Calu3 (cell line): Measurements from ENCODE around the gene TGFBR2. TPM values are rescaled to one million over a fixed set of nuclear protein-coding genes. Genes with fewer than 3 reads are reported as not detected.
A peak's percentile ranks its signal among the peaks of the same experiment; 100 is the strongest.

Source experiments
- Bru-seq: library from RNA; stranded (reverse); fragments of 400-500 nt; gene quantifications from one replicate; lab custom pipeline; 2021; lab: Mats Ljungman, UMichigan
- BruChase-seq, 2 experiments: library from RNA; stranded (reverse); fragments of 400-500 nt; gene quantifications; one replicate each; lab custom pipeline; 2021; lab: Mats Ljungman, UMichigan
- BruUV-seq: library from RNA; stranded (reverse); fragments of 400-500 nt; replicated peaks from 2 replicates; lab custom pipeline; 2021; lab: Mats Ljungman, UMichigan
- CTCF ChIA-PET: fragments of 300-600 bp; sonication (Branson Sonifier 250); formaldehyde crosslinking; loops from one replicate; lab custom pipeline; 2022; ENCODE audit warnings: antibody characterized with exemption; lab: Charles Lee
- DNase-seq: peaks from one replicate; pipeline ENCODE4 v3.0.0; 2022
- H3K27ac Mint-ChIP-seq: one replicate; pipeline ENCODE4 v1.8.0; 2022; ENCODE audit warnings: mixed read lengths; ENCODE audit not compliant: unreplicated experiment
- H3K27me3 Mint-ChIP-seq: one replicate; pipeline ENCODE4 v1.8.0; 2022; ENCODE audit warnings: mixed read lengths; ENCODE audit not compliant: unreplicated experiment
- H3K36me3 Mint-ChIP-seq: one replicate; pipeline ENCODE4 v1.8.0; 2022; ENCODE audit warnings: mild to moderate bottlenecking, moderate library complexity, mixed read lengths; ENCODE audit not compliant: insufficient read depth, unreplicated experiment
- H3K4me1 Mint-ChIP-seq: one replicate; pipeline ENCODE4 v1.8.0; 2022; ENCODE audit warnings: mild to moderate bottlenecking, low read depth, mixed read lengths; ENCODE audit not compliant: unreplicated experiment
- H3K4me3 Mint-ChIP-seq: one replicate; pipeline ENCODE4 v1.8.0; 2022; ENCODE audit warnings: mild to moderate bottlenecking, low read depth, moderate library complexity, mixed read lengths; ENCODE audit not compliant: unreplicated experiment
- H3K9me3 Mint-ChIP-seq: one replicate; pipeline ENCODE4 v1.8.0; 2022; ENCODE audit warnings: low read depth, mixed read lengths; ENCODE audit not compliant: unreplicated experiment
- intact Hi-C: fragments of 100-400 bp; cut with micrococcal nuclease; formaldehyde crosslinking; loops from one replicate; pipeline ENCODE4 v1.10.0; 2022; ENCODE audit not compliant: unreplicated experiment
- long read RNA-seq: library from polyadenylated mRNA; stranded (forward); transcript quantifications from one replicate; pipeline ENCODE4 v2.0.0, GENCODE V29; 2022
- total RNA-seq: library from RNA; stranded (reverse); gene quantifications from 2 replicates; pipeline ENCODE4 v1.2.3, GENCODE V29; 2022
- TF ChIP-seq, protein P1 (sequence below): fragments of 200-600 bp; IDR thresholded peaks from one replicate; pipeline ENCODE4 v1.8.0; 2022; ENCODE audit warnings: antibody characterized with exemption; ENCODE audit not compliant: unreplicated experiment

Gene TGFBR2
- total RNA-seq (103 and 105 TPM in 2 replicates), Bru-seq, nascent RNA (percentile 97 among the genes with signal in this experiment), BruChase-seq, experiment 1, labeled RNA remaining after a 6-hour chase (percentile 93 among the genes with signal in this experiment), BruChase-seq, experiment 2, labeled RNA remaining after a 2-hour chase (percentile 90 among the genes with signal in this experiment)
- long read RNA-seq, full-length matches to known transcripts, result 77 of 106 reads
- long read RNA-seq, partial matches to known transcripts, result 23 of 106 reads
- long read RNA-seq, other reads (novel, unspliced or antisense), result 6 of 106 reads

DNA sequence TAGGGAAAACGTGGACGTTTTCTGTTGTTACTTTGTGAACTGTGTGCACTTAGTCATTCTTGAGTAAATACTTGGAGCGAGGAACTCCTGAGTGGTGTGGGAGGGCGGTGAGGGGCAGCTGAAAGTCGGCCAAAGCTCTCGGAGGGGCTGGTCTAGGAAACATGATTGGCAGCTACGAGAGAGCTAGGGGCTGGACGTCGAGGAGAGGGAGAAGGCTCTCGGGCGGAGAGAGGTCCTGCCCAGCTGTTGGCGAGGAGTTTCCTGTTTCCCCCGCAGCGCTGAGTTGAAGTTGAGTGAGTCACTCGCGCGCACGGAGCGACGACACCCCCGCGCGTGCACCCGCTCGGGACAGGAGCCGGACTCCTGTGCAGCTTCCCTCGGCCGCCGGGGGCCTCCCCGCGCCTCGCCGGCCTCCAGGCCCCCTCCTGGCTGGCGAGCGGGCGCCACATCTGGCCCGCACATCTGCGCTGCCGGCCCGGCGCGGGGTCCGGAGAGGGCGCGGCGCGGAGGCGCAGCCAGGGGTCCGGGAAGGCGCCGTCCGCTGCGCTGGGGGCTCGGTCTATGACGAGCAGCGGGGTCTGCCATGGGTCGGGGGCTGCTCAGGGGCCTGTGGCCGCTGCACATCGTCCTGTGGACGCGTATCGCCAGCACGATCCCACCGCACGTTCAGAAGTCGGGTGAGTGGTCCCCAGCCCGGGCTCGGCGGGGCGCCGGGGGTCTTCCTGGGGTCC, at the start of gene TGFBR2:
Gene TGFBR2 (plus strand): TSS at position 301 of the 731 bp plus-strand sequence. CDS start 283 bp downstream, at position 584.
- intact Hi-C loops, result loop anchor here (2.0 to 5.0 kb wide), 4 partner anchors 62 to 264 kb away; no protein-coding TSS in a partner anchor
- Mint-ChIP-seq H3K36me3 (peaks cover 51% of the 10 kb centered on the region), H3K27ac (peak within 1 kb of the TSS; percentile 82), H3K4me3 (peak within 1 kb of the TSS; percentile 66), H3K4me1 (peaks cover 49% of the 10 kb centered on the region), H3K27me3 (no peaks in the 10 kb centered on the region), H3K9me3 (no peaks in the 10 kb centered on the region)
- DNase-seq, result peak; percentile 95
- TSS peak; percentile 3 for BruUV-seq
- TF ChIP-seq, protein P1, sequence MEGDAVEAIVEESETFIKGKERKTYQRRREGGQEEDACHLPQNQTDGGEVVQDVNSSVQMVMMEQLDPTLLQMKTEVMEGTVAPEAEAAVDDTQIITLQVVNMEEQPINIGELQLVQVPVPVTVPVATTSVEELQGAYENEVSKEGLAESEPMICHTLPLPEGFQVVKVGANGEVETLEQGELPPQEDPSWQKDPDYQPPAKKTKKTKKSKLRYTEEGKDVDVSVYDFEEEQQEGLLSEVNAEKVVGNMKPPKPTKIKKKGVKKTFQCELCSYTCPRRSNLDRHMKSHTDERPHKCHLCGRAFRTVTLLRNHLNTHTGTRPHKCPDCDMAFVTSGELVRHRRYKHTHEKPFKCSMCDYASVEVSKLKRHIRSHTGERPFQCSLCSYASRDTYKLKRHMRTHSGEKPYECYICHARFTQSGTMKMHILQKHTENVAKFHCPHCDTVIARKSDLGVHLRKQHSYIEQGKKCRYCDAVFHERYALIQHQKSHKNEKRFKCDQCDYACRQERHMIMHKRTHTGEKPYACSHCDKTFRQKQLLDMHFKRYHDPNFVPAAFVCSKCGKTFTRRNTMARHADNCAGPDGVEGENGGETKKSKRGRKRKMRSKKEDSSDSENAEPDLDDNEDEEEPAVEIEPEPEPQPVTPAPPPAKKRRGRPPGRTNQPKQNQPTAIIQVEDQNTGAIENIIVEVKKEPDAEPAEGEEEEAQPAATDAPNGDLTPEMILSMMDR, result no peak
- CTCF ChIA-PET, result interaction anchor here (0.9 to 1.4 kb wide), 4 partner anchors 9 to 204 kb away, joined by 3 to 7 read pairs (median 5); no protein-coding TSS in a partner anchor

DNA sequence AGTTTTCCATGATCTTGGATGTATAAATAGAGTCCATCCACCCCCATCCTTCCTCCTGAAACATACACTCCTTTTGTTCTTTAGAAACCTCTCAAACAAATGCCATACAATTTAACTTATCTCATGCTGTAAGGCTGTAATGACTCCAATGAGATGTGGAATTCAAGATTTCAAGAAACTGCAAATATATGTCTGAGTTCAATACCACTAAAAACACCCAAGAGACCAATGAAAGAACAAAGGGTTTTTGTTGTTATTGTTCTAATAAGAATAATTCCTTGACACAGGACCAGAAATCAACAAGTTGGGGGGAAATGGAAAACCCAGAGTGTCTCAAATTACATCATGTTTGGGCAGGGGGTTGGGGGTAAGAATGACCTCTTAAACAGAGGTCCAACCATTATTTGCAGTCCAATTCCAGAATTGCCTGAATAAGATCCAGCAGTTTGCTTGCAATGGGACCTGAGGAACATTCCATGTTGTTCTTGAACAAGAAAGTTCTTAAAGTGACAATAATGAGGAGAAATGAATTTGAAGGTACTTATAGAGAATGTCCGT, 48.6 kb upstream of the TGFBR2 start:
- H3K4me1 Mint-ChIP-seq, result peaks cover 9% of the 10 kb centered on the region
- TF ChIP-seq, protein P1, result no peak
- no peak overlapping the region for H3K27ac Mint-ChIP-seq
- BruUV-seq, result no TSS peak
- no peak for DNase-seq
- intact Hi-C loops, result no loop called here
- no peaks in the 10 kb centered on the region for H3K36me3 Mint-ChIP-seq
- H3K4me3 Mint-ChIP-seq, result no peak overlapping the region
- no peaks in the 10 kb centered on the region for H3K9me3 Mint-ChIP-seq
- no peaks in the 10 kb centered on the region for H3K27me3 Mint-ChIP-seq
- CTCF ChIA-PET, result no interaction called here

DNA sequence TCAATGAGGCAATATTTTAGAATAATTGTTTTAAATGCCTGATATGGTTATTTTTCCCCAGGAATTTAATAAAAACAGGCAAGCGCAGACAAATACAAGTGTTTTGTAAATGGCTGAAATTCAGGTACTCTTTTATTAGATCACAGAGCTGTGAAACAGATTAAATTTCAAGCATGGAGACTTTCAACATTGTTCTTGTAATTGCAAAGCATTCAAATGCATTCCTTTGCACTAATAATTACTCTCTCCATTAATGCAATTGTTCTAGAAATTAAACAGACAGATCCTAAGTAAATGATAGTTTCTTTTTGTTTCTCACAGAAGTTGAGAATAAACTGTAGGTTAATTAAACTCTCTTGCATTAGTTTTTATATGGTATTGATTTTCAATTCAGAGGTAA, 42.4 kb upstream of the TGFBR2 start:
- BruUV-seq, result no TSS peak
- H3K4me1 Mint-ChIP-seq, result no peaks in the 10 kb centered on the region
- H3K27me3 Mint-ChIP-seq, result no peaks in the 10 kb centered on the region
- H3K27ac Mint-ChIP-seq, result no peak overlapping the region
- DNase-seq, result no peak
- no peak overlapping the region for H3K4me3 Mint-ChIP-seq
- TF ChIP-seq, protein P1, result no peak
- CTCF ChIA-PET, result interaction anchor here (1.0 kb wide), 1 partner anchor 365 kb away, joined by 3 read pairs; no protein-coding TSS in a partner anchor
- H3K9me3 Mint-ChIP-seq, result no peaks in the 10 kb centered on the region
- H3K36me3 Mint-ChIP-seq, result no peaks in the 10 kb centered on the region
- intact Hi-C loops, result no loop called here

DNA sequence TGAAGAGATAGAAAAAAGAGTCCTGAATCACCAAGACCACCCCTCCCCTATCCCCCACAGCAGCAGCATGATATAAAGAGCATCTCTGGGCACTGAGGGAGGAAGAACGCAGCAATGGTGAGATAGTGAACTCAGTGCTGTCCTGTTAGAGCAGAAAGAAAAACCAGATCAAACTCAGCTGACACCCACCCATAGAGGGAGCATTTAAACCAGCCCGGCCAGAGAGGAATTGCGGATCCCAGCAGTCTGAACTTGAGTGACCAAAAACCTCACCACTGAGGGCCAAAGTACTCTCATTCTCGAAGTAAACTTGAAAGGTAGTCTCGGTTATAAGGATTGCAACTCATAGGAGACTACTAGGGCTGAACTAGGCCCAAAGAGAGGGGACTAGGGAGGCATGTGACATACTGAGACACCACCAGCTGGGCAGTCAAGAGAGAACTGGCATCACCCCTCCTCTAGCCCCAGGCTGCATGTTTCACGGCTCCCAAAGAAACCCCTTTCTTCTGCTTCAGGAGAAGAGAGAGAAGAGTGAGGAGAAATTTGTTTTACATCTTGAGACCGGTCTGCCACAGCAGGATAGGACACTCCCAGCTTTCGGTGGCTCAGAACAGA, 39.2 kb upstream of the TGFBR2 start:
- Mint-ChIP-seq H3K4me1 (no peaks in the 10 kb centered on the region), H3K36me3 (no peaks in the 10 kb centered on the region), H3K27ac (no peak overlapping the region), H3K9me3 (no peaks in the 10 kb centered on the region), H3K4me3 (no peak overlapping the region), H3K27me3 (no peaks in the 10 kb centered on the region)
- no TSS peak for BruUV-seq
- intact Hi-C loops, result no loop called here
- DNase-seq, result no peak
- CTCF ChIA-PET, result no interaction called here
- TF ChIP-seq, protein P1, result no peak
